GM18511 (cell line): Measurements from ENCODE around the gene GTF2F1.
"Not testable (repeated sequence)": the region's sequence is repeated elsewhere in the genome, so short reads cannot be mapped to it uniquely, and the experiment has no call there.

Experiments used
- ATAC-seq: cut with Tn5 transposase; IDR thresholded peaks from one replicate; pipeline ENCODE4 v1.9.1; 2021; ENCODE audit warnings: mild to moderate bottlenecking, moderate library complexity; ENCODE audit not compliant: unreplicated experiment

Gene GTF2F1

DNA sequence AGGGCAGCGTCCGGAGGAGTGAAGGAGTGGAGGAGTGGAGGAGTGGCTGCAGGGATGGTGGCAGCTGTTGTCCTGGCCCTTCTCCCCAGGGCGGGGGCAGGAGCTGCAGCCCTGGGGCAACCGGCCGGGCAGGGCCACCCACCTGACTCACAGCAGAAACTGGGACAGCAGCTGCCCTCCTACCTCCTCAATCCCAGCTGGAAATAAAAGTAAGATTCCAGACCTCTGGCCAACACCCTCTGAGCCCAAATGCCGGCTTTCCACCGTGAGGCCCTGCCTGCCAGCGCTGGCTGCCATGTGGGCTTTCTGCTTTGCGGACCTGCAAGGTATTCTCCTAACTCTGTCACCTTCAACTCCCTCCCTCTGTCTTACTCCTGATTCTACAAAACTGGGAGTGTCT, 35.0 kb downstream of the GTF2F1 start:
- no peak for ATAC-seq

GRCh38 chr19:6357174-6357573, 35.8 kb downstream of the GTF2F1 start:
- no peak for ATAC-seq

GRCh38 chr19:6355321-6356040, 37.5 kb downstream of the GTF2F1 start:
- ATAC-seq, result not testable (repeated sequence)

- no peak for ATAC-seq
Measured at GRCh38 chr19:6354098-6354674, 38.8 kb downstream of the GTF2F1 start.

GRCh38 chr19:6352381-6353165, 40.4 kb downstream of the GTF2F1 start:
- ATAC-seq, result no peak

DNA sequence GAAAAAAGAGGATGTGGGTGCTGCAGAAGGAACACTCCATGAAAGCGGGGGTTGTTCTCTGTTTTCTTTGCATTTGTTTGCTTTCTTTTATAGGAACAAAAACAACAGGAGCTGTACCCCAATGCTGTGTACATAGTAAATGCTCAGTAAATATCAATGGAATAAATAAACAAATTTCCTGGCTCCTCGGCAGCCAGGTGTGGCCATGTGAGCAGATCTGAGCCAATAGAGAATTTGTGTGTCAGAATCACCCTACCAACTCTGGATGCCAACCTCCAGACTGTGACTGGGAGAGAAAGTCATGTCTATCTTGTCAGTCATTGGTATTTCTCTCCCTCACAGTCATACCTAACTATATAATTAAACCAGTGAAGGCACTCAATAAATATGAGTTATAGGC, 42.3 kb downstream of the GTF2F1 start:
- no peak for ATAC-seq

DNA sequence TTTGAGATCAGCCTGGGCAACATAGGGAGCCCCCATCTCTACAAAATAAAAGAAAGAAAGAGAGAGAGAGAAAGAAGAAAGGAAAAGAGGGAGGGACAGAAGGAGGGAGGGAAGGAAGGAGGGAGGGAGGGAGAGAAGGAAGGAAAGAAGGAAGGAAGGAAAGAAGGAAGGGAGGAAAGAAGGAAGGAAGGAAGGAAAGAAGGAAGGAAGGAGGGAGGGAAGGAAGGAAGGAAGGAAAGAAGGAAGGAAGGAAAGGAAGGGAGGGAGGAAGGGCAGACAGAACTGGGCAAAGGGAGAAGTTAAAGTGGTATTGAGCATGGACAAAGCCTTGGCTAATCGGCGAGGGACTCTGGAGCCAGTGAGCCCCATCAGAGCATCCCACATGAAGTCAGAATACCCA, 43.7 kb downstream of the GTF2F1 start:
- ATAC-seq, result not testable (repeated sequence)

DNA sequence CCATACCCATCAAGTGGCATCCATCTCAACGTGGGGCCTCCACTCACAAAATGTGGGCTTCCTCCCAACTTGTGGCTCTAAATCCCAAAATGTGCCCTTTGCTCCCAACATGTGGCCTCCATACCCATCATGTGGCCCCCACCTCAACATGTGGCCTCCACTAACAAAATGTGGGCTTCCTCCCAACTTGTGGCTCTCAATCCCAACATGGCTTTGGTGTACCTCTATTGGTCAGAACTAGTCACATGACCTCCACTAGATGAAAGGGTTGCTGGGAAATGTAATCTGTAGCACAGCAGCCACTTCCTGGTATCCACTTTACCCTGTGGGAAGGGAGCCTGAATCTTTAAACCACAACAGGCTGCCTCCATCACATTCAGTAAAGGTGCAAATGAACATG, 49.5 kb downstream of the GTF2F1 start:
- ATAC-seq, result no peak

- no peak for ATAC-seq
Measured at GRCh38 chr19:6340493-6341201, 52.3 kb downstream of the GTF2F1 start.

- ATAC-seq, result no peak
Measured at GRCh38 chr19:6334490-6335285, 58.3 kb downstream of the GTF2F1 start.

DNA sequence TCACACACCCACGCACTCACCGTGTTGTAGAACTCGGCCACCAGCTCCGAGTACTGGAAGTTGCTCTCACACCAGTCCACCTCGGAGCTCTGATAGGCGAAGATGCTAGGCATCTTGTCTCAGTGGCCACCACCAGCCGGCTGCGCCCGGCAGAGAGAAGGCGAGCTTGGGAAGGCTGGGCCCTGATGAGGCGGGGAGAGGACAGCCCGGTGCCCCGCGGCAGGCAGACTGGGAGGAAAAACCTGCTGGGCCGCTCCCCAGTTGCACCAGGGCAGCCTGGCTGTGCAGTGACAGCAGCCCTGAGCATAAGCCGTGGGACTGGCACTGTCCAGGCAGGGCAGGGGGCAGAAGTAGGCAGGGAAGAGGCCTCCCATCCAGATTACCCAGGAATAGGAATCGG, 59.5 kb downstream of the GTF2F1 start, which contains the start of gene ACER1:
Gene ACER1, minus strand, starts transcription at position 174 of the 400 bp plus-strand sequence. Its CDS starts 61 bp downstream, at position 113.
- no peak for ATAC-seq
